TTC549 (cell line): ENCODE results near the gene S1PR4.
"Not testable (repeated sequence)": the region's sequence is repeated elsewhere in the genome, so short reads cannot be mapped to it uniquely, and the experiment has no call there.

Source experiments
- FAIRE-seq: peaks from 2 replicates; lab custom pipeline; 2012; peaks lifted over from hg19 to GRCh38; lab: Jason Lieb, UNC

Gene S1PR4

DNA sequence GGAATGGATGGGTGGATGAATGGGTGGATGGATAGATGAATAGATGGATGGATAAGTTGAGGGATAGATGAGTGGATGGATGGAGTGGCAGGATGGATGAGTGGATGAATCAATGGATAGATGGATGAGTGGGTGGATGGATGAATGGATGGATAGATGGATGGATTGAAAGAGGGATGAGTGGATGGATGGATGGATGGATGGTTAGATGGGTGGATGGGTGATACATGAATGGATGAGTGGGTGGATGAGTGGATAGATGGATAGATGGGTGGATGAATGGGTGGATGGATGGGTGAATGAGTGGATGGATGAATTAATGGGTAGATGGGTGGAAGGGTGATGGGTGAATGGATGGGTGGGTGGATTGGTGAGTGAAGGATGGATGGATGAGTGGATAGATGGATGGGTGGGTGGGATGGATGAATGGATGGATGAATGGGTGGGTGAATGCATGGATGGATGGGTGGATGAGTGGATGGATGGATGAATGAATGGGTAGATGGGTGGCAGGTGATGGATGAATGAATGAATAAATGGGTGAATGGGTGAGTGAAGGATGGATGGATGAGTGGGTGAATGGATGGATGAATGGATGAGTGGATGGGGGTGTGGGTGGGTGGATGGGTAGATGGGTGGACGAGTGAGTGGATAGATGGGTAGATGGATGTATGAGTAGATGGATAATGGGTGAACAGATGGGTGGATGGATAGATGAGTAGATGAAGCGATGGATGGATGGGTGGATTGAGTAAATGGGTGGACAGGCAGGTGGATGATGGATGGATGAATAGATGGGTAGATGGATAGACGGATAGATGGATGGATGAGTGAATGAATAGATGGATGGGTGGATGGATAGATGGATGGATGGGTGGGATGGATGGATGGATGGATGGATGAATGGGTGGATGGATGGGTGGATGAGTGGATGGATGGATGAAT, 25.0 kb upstream of the S1PR4 start:
- FAIRE-seq, result no peak

DNA sequence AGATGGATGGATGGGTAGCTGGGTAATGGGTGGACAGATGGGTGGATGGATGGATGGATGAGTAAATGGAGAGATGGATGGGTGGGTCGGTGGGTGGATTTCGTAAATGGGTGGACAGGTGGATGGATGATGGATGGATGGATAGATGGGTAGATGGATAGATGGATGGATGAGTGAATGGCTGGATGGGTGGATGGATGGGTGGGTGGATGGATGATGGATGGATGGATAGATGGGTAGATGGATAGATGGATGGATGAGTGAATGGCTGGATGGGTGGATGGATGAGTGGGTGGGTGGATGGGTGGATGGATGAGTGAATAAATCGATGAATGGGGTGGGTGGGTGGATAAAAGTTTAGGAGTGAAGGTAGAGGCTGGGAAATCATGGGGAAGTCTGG, 24.1 kb upstream of the S1PR4 start:
- not testable (repeated sequence) for FAIRE-seq

DNA sequence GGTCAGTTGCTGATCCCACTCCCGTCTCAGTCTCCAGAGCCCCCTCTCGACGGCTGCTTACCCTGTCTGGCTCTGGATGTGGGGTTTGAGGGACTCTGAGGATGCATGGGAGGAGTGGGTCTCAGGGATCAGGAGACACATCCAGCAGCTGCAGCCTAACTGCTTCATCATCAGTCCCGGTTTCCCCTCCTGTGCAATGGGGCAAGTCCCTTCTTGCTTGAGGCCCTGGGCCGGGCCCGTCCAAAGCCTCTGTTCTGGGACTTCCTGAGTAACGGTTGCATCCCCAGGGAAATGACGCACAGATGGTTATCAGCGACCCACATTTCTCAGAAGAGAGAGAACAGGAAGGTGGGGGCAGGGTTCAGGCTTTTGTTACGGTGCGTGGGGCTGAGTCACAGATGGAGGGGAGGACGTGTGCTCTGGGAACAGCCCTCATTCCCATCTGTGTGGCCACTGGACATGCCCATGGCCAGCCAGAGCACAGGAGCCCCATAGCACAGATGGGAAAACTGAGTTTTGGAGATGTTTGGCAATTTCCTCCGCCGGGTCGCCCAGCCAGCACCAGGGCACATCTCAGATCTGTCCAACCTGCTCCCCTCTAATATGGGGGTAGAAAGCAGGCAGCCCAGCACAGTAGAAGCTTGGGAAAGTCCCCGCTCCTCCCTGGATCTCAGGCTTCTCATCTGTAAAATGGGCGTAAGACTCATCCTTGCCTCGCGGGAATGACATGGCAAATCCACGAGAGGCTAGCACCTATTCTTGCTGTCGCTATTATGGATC, 23.4 kb upstream of the S1PR4 start:
- no peak for FAIRE-seq

DNA sequence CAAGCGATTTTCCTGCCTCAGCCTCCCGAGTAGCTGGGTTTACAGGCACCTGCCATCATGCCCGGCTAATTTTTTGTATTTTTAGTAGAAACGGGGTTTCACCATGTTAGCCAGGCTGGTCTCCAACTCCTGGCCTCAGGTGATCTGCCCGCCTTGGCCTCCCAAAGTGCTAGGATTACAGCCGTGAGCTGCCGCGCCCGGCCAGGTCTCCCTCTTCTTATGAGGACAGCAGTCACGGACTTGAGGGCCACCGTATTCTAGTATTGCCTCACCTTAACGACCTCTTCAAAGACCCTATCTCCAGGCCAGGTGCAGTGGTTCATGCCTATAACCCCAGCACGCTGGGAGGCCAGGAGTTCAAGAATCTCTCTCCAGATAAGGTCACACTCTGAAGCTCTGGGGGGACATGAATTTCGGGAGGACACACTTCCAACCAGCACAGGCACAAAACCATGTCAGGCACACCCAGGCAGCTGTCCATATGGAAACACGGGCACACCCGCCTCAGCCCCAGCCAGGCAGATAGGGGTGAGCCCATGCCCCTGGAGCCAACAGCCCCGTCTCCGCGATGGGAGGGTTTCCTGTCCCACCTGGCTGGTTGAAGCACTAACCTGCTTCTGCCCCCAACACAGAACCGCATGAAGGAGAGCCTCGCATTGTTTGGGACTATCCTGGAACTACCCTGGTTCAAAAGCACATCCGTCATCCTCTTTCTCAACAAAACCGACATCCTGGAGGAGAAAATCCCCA, 21.3 kb upstream of the S1PR4 start:
- no peak for FAIRE-seq

DNA sequence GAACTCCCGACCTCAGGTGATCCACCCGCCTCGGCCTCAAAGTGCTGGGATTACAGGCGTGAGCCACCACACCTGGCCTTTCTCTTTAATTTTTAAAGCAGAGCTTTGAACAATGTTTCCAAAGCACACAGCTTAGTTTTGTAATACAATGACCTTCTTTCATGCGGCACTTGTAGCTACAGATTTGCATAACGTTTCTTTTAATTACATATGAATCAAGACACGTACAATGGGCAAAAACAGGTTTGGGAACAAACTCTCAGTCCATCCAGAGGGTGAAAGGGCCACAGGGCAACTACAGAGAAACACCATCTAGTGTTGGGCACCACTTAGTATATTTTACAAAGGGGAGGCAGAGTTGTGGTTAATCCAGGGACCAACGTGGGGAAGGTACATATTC, 19.0 kb upstream of the S1PR4 start:
- FAIRE-seq, result no peak

DNA sequence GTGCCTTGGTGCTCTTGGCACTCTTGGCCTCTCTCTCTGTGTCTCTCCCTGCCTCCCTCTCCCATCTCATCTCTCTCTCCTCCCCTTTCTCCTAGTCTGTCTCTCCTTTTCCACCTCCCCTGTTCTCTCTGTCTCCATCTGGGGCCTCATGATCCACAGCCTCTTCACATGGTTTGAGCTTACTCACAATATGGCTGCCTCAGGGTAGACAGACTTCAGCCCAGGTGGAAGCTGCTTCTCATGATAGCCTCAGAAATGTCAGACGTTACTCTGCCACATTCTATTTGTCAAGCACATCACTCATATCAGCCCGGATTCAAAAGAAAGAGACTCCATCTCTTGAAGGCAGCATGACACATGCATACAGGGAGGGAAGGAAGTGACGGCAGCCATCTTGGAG, 18.4 kb upstream of the S1PR4 start:
- no peak for FAIRE-seq

DNA sequence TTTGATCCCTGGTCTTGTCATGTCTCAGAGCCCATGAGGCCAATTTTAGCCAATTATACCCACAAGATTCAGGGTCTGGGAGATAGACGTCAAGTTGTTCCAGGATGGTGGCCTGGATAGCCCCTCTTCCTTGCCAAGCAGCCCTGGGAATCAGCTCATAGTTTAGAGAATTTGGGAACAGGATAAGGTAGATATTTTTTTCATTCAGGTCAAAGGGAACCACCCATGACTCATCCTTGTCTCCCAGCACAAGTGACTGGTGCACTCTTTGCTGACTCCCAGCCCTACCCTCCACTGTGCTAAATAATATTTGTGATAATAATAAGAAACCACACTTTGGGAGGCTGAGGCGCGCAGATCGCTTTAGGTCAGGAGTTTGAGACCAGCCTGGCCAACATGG, 17.1 kb upstream of the S1PR4 start:
- no peak for FAIRE-seq

DNA sequence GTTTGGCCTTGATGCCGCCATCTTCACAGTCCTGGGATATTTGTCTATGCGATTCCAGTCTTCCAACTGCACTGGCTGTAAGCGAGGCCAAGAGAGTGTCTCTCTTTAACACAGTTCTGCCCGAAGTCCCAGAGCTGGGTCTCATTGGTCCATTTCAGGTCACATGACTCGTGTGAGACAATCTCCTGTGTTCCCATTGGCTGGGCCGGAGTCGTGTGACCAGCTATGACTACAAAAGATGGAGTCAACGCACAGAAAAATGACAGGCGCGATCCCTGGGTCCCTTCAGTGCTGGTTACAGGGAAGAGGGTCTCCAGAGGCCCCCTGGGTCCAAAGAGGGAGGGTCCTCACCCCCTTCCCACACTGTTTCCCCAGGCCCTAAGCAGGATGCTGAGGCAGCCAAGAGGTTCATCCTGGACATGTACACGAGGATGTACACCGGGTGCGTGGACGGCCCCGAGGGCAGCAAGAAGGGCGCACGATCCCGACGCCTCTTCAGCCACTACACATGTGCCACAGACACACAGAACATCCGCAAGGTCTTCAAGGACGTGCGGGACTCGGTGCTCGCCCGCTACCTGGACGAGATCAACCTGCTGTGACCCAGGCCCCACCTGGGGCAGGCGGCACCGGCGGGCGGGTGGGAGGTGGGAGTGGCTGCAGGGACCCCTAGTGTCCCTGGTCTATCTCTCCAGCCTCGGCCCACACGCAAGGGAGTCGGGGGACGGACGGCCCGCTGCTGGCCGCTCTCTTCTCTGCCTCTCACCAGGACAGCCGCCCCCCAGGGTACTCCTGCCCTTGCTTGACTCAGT, 15.9 kb upstream of the S1PR4 start:
- FAIRE-seq, result no peak

DNA sequence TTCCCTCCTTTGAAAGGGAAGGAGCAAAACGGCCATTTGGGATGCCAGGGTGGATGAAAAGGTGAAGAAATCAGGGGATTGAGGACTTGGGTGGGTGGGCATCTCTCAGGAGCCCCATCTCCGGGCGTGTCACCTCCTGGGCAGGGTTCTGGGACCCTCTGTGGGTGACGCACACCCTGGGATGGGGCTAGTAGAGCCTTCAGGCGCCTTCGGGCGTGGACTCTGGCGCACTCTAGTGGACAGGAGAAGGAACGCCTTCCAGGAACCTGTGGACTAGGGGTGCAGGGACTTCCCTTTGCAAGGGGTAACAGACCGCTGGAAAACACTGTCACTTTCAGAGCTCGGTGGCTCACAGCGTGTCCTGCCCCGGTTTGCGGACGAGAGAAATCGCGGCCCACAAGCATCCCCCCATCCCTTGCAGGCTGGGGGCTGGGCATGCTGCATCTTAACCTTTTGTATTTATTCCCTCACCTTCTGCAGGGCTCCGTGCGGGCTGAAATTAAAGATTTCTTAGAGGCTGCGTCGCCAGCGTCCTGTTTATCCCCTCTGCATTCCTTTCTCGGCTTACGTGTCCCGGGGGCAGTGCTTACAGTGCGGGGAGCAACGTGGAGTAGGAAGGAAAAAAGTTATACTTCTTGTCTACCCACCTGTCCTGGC, 15.2 kb upstream of the S1PR4 start:
- FAIRE-seq, result no peak

DNA sequence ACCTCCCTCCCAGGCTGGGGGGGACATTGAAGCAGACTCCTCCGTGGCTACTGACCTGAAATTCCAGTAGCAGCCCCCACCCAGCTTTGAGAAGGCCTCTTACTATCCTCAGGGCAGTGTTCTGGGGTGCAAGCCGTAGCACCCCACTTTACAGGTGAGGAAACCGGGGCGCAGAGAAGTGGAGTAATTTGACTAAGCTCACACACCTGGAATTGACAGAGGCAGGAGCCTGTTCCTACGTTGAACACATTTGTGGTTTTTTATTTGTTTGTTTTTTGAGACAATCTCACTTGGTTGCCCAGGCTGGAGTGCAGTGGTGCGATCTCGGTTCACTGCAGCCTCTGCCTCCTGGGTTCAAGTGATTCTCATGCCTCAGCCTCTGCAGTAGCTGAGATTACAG, 14.6 kb upstream of the S1PR4 start:
- FAIRE-seq, result no peak

DNA sequence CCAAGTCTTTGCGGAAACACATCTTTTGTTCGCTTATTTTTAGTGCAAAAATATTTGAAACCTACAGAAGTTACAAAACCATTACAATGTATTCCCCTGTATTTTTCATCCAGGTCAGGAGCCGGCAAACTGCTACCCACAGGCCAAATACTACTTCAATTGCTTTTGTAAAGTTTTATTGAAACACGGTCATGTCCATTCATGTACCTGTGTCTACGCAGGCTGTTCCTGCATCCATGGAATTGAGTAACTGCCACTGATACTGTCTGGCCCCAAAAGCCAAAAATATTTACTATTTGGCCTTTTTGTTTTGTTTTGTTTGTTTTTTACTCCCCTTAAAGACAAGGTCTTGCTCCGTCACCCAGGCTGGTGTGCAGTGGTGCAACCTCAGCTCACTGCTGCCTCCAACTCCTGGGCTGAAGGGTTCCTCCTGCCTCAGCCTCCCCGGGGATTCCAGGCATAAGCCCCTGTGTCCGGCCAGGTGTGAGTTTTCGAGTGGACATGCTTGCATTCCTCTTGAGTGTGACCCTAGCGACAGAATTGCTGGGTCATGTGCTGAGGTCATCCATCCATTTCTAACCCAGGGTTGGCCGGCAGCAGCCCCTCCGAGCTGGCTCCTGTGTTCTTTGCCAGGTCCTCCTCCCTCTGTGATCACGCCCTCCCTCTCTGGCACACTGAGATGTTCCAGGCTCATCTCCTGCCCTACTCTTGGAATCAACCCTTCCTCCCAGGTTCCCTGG, 10.9 kb upstream of the S1PR4 start:
- no peak for FAIRE-seq

DNA sequence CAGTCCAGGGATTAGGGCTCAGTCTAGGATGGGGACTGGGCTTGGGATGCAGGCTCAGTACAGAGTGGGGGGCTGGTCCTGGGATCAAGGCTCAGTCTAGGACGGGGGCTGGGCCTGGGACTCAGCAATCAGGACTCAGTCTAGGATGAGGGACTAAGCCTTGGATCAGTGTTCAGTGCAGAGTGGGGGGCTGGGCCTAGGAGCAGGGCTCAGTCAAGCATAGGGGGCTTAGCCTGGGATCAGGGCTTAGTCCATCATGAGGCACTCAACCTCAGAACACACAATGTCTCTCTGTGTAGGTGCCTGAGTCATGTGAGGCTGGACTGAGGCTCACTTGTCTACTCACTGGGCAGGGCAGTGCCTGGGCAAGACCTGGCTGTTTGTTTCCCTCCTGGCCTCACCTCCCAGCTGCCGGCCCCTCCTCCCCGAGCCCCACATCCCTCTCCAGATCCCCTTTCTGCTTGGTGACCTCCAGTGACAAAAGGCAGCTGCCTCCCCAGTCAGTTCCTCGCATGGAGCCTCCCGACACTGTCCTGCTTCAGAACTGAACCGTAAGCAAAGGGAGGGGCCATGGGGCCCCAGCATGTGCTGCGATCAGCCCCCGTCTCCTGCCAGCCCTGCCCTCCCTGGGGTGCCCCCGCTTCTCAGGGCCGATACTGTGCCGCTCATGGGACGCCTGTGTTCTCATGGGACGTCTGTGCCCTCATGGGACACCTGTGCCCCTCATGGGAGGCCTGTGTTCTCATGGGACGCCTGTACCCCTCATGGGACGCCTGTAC, 6.5 kb upstream of the S1PR4 start:
- no peak for FAIRE-seq

DNA sequence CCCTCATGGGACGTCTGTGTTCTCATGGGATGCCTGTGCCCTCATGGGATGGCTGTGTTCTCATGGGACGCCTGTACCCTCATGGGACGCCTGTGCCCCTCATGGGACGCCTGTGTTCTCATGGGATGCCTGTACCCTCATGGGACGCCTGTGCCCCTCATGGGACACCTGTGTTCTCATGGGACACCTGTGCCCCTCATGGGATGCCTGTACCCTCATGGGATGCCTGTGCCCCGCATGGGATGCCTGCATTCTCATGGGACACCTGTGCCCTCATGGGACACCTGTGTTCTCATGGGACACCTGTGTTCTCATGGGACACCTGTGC, 5.9 kb upstream of the S1PR4 start:
- FAIRE-seq, result not testable (repeated sequence)

DNA sequence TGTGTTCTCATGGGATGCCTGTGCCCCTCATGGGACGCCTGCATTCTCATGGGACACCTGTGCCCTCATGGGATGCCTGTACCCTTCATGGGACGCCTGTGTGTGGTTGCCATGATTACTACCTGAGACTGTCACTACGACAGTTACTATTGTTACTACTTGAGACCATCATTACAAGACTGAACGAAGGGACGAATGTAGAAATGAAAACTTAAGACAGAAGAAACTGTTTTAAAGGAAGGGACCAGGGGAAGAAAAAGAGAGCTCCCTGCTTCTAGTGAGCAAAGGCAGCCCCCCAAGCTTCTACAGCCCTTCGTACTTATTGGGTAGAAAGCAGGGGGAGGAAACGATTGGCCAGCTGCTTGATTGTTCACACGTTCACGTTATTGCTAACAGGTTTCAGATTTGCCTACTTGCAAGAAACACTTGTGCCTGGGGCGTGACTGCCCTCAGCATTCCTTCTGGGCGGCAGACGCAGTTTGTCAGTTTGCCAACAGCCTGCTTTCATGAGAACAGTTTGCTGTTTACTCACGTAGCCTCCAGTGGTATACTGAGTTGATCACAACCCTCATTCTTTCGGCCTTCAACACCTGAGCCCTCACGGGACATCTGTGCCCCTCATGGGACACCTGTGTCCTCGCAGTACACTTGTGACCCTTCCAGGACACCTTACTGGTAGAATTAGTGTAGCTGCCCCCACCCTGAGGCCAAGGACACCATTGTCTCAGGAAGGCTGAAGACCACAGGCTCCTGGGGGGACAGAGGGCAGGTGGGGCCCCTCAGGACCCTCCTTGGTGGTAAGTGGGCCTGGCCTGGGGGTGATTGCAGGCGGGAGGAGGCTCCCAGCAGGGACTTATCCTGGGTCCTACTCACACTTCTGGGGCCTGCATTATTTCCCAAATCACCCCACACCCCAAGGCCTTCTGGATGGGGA, 2.5 kb upstream of the S1PR4 start:
- no peak for FAIRE-seq

DNA sequence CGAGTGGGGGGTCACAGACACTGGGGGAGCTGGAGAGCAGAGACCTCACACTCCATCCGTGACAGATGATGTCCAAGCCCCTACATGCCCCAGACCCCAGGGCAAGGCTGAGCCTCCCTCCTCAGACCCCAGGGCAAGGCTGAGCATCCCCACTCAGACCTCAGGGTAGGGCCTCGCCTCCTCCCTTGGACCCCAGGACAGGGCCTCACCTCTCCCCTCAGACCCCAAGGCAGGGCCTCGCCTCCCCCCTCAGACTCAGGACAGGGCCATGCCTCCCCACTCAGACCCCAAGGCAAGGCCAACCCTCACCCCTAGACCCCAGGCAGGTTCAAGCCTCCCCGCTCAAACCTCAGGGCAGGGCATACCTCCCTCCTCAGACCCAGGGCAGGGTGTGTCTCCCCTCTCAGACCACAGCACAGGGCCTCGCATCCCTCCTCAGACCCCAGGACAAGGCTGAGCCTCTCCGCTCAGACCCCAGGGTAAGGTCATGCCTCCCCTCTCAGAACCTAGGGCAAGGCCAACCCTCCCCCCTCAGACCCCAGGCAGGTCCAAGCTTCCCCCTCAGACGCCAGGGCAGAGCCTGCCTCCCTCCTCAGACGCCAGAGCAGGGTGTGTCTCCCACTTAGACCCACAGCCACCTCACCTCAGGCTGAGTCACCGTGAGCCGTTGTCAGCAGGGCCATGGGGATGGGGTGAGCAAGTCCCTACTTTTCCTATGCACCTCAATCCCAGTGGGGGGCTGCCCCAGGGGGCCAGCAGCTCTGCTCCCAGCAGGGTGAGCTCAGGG, 1.7 kb upstream of the S1PR4 start:
- no peak for FAIRE-seq

DNA sequence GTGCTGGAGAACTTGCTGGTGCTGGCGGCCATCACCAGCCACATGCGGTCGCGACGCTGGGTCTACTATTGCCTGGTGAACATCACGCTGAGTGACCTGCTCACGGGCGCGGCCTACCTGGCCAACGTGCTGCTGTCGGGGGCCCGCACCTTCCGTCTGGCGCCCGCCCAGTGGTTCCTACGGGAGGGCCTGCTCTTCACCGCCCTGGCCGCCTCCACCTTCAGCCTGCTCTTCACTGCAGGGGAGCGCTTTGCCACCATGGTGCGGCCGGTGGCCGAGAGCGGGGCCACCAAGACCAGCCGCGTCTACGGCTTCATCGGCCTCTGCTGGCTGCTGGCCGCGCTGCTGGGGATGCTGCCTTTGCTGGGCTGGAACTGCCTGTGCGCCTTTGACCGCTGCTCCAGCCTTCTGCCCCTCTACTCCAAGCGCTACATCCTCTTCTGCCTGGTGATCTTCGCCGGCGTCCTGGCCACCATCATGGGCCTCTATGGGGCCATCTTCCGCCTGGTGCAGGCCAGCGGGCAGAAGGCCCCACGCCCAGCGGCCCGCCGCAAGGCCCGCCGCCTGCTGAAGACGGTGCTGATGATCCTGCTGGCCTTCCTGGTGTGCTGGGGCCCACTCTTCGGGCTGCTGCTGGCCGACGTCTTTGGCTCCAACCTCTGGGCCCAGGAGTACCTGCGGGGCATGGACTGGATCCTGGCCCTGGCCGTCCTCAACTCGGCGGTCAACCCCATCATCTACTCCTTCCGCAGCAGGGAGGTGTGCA, 587 bp downstream of the S1PR4 start:
- no peak for FAIRE-seq

DNA sequence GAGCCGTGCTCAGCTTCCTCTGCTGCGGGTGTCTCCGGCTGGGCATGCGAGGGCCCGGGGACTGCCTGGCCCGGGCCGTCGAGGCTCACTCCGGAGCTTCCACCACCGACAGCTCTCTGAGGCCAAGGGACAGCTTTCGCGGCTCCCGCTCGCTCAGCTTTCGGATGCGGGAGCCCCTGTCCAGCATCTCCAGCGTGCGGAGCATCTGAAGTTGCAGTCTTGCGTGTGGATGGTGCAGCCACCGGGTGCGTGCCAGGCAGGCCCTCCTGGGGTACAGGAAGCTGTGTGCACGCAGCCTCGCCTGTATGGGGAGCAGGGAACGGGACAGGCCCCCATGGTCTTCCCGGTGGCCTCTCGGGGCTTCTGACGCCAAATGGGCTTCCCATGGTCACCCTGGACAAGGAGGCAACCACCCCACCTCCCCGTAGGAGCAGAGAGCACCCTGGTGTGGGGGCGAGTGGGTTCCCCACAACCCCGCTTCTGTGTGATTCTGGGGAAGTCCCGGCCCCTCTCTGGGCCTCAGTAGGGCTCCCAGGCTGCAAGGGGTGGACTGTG, 1.2 kb downstream of the S1PR4 start:
- FAIRE-seq, result no peak
